ENCODE results near the gene AQP1.

Gene AQP1

DNA sequence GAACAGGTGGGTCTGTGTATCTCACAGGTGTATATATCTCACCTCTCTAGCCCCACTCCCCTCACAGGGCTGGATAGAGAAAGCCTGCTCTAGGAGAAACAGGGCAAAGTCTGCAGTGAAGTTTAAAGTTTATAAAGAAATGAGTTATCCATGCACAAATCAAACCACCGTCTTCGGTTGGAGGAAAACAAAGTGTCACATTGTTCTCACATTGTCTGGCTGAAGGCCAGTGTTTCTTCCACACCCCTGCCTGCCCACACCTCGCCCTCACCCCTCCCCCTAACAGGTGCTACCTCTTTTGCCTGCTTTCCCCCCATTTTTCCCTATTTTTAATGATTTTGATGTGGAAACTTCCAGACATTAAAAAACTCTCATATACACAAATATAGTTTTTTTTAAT is 25.8 kb downstream of the AQP1 start:
- TF ChIP-seq, protein P1, sequence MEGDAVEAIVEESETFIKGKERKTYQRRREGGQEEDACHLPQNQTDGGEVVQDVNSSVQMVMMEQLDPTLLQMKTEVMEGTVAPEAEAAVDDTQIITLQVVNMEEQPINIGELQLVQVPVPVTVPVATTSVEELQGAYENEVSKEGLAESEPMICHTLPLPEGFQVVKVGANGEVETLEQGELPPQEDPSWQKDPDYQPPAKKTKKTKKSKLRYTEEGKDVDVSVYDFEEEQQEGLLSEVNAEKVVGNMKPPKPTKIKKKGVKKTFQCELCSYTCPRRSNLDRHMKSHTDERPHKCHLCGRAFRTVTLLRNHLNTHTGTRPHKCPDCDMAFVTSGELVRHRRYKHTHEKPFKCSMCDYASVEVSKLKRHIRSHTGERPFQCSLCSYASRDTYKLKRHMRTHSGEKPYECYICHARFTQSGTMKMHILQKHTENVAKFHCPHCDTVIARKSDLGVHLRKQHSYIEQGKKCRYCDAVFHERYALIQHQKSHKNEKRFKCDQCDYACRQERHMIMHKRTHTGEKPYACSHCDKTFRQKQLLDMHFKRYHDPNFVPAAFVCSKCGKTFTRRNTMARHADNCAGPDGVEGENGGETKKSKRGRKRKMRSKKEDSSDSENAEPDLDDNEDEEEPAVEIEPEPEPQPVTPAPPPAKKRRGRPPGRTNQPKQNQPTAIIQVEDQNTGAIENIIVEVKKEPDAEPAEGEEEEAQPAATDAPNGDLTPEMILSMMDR (IDR thresholded peaks at IDR 0.05; ENCODE audit: insufficient read depth, low read depth, low read length, missing control alignments): no peak
- H3K4me3 ChIP-seq (ENCODE audit: low read length): no peak overlapping the region
- no peak for DNase-seq (ENCODE audit: low read depth)

DNA sequence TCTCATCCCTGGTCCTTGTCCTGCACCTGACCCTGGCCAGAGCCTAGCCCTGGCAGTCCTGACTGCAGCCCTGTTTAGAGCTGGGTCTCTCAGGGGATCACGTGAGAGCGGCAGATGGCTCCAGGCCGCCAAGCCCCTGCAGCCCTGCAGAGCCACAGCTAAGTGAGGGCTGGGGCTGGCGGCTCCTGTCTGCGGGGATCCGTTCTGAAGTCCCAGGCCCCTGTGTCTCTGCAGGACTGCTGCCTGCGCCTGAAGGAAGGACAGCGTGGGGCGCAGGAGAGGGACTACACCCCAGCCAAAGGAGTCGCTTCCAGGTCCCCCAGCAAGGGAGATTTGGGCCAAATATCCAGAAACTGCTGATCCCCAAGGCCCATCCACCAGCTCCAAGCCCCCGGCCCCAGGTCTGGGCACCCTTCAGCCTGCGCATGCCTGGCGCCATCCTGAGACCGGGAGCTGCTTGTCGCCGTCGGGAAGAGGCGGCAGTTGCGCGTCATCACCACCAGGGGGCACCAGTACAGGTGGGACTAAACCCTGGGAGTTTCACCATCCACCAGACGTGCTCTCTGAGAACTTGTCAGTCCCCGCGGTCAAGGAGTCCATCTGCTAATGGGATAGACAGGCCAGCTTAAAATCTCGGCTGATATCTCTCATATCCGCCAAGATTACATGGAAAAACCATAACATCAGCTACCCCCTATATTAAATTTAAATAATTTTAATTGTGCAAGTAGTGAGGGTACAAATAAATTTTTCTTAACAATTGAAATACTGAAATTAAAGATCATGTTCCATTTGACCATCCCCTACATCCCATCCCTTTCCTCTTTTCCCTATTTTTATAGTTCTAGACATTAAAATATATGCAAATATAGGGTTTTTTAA is 27.0 kb downstream of the AQP1 start:
- DNase-seq (ENCODE audit: low read depth): peak; percentile 78
- TF ChIP-seq, protein P1 (IDR thresholded peaks at IDR 0.05; ENCODE audit: insufficient read depth, low read depth, low read length, missing control alignments): peak; percentile 96
- H3K4me3 ChIP-seq (ENCODE audit: low read length): no peak overlapping the region

DNA sequence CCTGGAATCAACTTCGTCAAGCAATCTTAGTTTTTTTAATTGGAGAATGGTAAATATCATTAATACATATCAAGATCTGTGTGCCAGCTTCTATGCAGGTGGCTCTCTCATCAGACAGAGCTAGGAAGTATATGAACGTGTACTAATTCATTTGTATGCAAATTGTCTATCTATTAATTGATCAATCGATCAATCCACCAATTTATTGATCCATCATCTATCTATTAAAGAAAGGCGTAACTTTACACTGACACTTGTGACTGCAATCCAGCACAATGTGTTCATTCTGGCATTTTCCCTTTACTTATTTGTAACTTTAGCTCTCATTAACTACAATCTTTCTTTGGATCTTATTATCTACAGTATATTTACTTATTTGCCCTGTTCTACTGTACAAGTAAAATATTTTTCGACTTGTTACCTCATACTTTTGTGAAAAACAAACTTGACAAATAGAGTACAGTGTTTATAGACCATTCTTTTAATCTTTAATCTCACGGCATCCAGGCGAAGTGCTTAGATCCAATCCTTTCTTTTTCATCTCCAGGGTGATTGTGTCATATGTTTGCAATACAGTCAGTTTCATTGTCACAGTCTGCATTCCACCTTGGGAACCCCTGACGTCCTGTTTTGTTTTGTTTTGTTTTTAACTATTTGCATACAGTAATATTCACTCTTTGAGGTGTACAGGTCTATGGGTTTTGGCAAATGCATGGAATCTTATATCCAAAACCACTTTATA is 30.1 kb downstream of the AQP1 start:
- TF ChIP-seq, protein P1 (IDR thresholded peaks at IDR 0.05; ENCODE audit: insufficient read depth, low read depth, low read length, missing control alignments): no peak
- DNase-seq (ENCODE audit: low read depth): no peak

DNA sequence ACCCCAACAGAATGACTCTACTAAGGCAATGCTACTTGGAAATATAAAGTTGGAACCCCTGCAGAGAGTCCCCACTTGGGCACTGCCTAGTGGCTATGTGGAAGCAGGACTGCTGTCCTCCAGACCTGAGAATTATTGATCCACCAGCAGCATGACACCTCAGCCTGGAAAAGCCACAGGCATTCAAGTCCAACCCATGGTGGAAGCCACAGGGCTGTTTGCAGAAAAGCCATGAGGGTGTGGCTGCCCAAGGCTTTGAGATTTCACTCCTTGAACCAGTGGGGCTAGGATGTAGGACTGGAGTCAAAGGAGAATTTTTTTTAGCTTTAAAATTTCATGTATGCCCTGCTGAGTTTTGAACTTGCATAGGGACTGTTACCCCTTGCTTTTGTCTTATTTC is 38.5 kb downstream of the AQP1 start:
- TF ChIP-seq, protein P1 (IDR thresholded peaks at IDR 0.05; ENCODE audit: insufficient read depth, low read depth, low read length, missing control alignments): no peak
- no peak for DNase-seq (ENCODE audit: low read depth)

More for the DNA sequence above, 30.1 kb downstream of the AQP1 start:
- H3K4me3 ChIP-seq (ENCODE audit: low read length): no peak overlapping the region

DNA sequence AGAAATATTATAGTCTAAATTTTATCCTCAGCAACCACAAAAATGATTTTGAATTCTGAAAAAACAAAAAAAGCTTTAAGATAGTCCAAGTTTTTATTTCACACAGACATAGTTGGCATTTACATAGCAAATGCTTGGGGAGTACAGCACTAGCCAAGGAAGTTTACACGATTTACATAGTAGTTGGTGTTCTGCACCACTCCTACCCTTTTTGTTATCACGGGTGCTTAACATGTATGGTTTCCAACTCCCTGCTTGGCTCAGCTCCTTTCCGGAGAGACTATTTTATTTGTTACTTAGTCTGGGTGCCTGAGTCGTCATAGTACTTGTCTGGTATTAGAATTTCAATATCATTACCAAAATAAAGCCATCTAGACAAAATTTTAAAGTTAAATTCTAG is 43.3 kb downstream of the AQP1 start:
- TF ChIP-seq, protein P1 (IDR thresholded peaks at IDR 0.05; ENCODE audit: insufficient read depth, low read depth, low read length, missing control alignments): no peak
- DNase-seq (ENCODE audit: low read depth): no peak
- no peak overlapping the region for H3K4me3 ChIP-seq (ENCODE audit: low read length)

More for the DNA sequence above, 38.5 kb downstream of the AQP1 start:
- H3K4me3 ChIP-seq (ENCODE audit: low read length): no peak overlapping the region

DNA sequence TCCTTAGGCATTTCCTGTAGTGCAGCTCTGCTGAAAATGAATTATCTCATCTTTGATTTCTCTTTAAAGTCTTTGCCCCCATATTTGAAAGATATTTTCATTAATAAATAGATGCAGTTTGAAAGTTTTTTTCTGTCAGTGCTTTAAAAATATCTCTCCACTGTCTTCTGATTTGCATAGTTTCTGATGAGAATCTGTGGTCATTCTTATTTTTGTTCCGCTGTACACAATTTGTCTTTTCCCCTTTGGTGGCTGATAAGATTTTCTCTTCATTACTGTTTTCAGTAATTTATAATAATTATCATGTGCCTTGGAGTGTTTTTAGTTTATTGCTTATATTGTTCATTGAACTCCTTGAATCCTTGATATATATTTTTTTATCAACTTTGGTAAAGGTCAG is 45.1 kb downstream of the AQP1 start:
- TF ChIP-seq, protein P1 (IDR thresholded peaks at IDR 0.05; ENCODE audit: insufficient read depth, low read depth, low read length, missing control alignments): no peak
- no peak overlapping the region for H3K4me3 ChIP-seq (ENCODE audit: low read length)
- no peak for DNase-seq (ENCODE audit: low read depth)
